Muscle layer of colon (tissue), 2 donors: ENCODE measurements around the gene ATXN7L1.

Experiments
- H3K27ac ChIP-seq: one replicate; pipeline ENCODE4 v1.7.0; 2013; ENCODE audit warnings: low read depth, mild to moderate bottlenecking, low read length, moderate library complexity
- H3K27me3 ChIP-seq, 2 donors: one replicate each; pipeline ENCODE4 v1.7.0; 2013; ENCODE audit warnings: low read length in 2 of 2, mild to moderate bottlenecking in 2 of 2; ENCODE audit not compliant: insufficient read depth in 2 of 2, control insufficient read depth in 1 of 2
- H3K36me3 ChIP-seq: one replicate; pipeline ENCODE4 v1.7.0; 2013; ENCODE audit warnings: mild to moderate bottlenecking, low read length; ENCODE audit not compliant: insufficient read depth
- H3K4me1 ChIP-seq: one replicate; pipeline ENCODE4 v1.7.0; 2013; ENCODE audit warnings: mild to moderate bottlenecking, low read length; ENCODE audit not compliant: insufficient read depth
- H3K4me3 ChIP-seq, 2 donors: one replicate each; pipeline ENCODE4 v1.7.0; 2013; ENCODE audit warnings: low read length in 2 of 2, low read depth in 1 of 2, mild to moderate bottlenecking in 1 of 2, moderate library complexity in 1 of 2
- H3K9ac ChIP-seq: one replicate; pipeline ENCODE4 v1.7.0; 2013; ENCODE audit warnings: low read length
- H3K9me3 ChIP-seq: one replicate; pipeline ENCODE4 v1.7.0; 2013; ENCODE audit warnings: mild to moderate bottlenecking, low read length
- donor health status: abdominal sarcoma.
- donor health status: Adenocarcinoma of cecum.

The ATXN7L1 gene

DNA sequence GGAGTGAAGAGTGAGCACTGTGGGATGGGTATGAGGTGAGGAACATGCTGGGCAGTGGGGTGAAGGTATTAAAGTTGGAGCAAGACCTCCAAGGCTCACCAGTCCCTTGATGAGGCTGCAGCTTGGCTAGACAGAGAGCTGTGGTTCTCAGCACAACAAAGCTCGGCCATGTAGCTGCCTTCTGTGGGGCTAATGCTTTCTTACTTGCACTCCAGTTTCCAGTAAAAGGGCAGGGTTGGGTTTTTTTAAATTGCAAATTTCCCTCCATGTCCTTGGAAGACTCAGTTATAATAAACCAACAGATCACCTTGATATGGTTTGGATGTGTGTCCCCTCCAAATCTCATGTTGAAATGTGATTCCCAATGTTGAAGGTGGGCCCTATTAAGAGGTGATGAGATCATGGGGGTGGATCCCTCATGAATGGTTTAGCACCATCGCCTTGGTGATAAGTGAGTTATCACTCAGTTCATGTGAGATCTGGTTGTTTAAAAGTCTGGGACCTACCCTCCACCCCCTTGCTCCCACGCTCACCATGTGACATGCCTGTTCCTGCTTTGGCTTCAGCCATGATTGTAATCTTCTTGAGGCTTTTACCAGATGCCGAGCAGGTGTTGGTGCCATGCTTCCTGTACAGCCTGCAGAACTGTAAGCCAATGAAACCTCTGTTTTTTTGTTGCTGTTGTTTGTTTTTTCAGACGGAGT lies 55.9 kb downstream of the ATXN7L1 start:
- H3K4me3 ChIP-seq, result no peak overlapping the region
- H3K36me3 ChIP-seq, result no peaks in the 10 kb centered on the region
- no peak overlapping the region for H3K9ac ChIP-seq
- peaks cover 15% of the 10 kb centered on the region for H3K4me1 ChIP-seq
- H3K27me3 ChIP-seq, result no peaks in the 10 kb centered on the region
- H3K27ac ChIP-seq, result no peak overlapping the region
- no peaks in the 10 kb centered on the region for H3K9me3 ChIP-seq

DNA sequence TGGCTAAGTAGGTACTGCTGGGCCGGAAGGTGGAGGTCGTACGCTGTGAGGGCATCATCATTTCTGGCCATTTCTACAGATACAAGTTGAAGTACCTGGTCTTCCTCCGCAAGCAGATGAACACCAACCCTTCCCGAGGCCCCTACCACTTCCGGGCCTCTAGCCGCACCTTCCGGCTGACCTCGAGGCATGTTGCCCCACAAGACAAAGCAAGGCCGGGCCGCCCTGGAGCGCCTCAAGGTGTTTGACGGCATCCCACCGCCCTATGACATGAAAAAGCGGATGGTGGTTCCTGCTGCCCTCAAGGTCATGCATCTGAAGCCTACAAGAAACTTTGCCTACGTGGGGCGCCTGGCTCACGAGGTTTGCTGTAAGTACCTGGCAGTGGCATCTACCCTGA lies 56.8 kb downstream of the ATXN7L1 start:
- H3K4me1 ChIP-seq, result peaks cover 24% of the 10 kb centered on the region
- H3K27me3 ChIP-seq, result no peaks in the 10 kb centered on the region
- H3K36me3 ChIP-seq, result no peaks in the 10 kb centered on the region
- H3K9ac ChIP-seq, result no peak overlapping the region
- no peak overlapping the region for H3K27ac ChIP-seq
- H3K4me3 ChIP-seq, result no peak overlapping the region
- no peaks in the 10 kb centered on the region for H3K9me3 ChIP-seq

DNA sequence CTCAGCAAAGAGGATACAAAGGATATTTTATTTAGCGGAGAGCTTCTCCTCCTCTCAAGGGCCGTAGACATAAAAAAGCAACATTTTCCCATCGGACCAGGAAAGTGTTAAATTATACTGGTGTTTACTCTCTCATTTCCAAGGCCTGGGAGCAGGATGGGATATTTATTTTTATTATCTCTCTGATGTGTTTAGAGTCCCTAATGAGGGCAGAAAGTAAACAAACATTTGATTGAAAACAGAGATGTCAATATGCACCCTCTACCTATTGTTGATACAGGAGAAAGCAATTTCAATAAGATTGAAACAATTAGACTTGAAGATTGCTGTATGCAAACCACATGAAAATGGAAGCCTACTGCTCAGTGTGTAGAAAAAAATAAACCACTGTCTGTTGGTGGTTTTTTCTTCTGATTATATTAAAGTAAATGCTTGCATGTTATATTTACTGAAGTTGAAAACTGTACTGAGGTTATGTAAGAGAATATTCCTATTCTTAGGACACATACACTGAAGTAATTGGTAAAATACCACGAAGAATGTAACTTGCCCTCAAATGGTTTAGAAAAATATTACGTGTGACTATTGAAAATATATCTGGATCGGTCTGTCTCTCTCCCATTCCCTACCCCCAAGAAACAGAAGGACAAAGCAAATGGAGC lies 59.3 kb downstream of the ATXN7L1 start:
- H3K27me3 ChIP-seq, result no peaks in the 10 kb centered on the region
- H3K9me3 ChIP-seq, result no peaks in the 10 kb centered on the region
- no peak overlapping the region for H3K27ac ChIP-seq
- peaks cover 26% of the 10 kb centered on the region for H3K4me1 ChIP-seq
- no peak overlapping the region for H3K9ac ChIP-seq
- no peaks in the 10 kb centered on the region for H3K36me3 ChIP-seq
- no peak overlapping the region for H3K4me3 ChIP-seq

DNA sequence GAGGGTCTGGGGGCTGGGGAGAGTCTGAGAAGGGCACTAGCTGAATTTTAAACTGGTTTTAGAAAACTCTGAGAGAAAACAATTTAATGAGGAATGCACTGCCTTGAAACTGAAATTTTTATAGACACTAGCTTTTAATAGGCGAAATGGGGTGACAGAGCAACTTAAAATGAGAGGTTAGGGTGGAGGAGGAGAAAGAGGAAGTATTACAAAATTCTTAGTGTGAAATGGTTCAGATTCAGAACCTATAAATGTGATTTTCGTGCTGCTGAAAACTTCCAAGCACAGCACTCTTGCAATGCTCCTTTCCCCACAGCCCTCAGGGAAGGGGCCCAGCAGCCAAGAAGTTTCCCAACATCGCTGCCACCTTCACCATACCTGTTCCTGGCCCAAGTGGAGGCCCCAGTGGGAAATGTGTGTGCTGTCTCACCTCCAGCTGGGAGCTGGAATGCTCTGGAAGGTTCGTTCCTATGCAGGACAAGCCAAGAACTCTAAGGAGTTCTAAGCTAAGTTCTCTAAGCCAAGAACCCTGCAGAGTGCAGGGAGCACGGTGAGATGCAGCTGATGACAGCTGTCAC lies 60.0 kb downstream of the ATXN7L1 start:
- Histone ChIP-seq H3K27me3 (no peaks in the 10 kb centered on the region), H3K9ac (no peak overlapping the region), H3K36me3 (no peaks in the 10 kb centered on the region), H3K9me3 (no peaks in the 10 kb centered on the region), H3K4me3 (no peak overlapping the region), H3K27ac (no peak overlapping the region), H3K4me1 (peaks cover 34% of the 10 kb centered on the region)

DNA sequence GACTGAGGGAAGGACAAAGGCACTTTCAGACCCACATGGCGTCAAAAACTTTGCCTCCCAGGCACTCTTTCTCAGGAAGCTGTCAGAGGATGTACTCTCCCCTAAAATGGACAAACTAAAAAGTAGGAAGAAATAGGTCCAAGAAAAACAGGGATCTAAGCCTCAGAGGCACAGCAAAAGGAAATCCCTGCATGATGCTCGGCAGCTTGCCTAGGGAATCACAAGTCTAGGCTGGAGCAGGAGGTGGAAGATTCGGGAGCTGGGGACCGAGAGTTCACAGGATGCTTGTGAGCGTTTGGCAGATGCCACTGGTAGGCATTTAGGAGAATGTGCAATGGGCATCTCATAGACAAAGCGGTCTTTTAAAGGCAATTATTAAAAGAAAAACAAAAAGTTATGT lies 60.8 kb downstream of the ATXN7L1 start:
- Histone ChIP-seq H3K27ac (no peak overlapping the region), H3K27me3 (no peaks in the 10 kb centered on the region), H3K9ac (no peak overlapping the region), H3K9me3 (no peaks in the 10 kb centered on the region), H3K4me3 (no peak overlapping the region), H3K4me1 (peaks cover 41% of the 10 kb centered on the region), H3K36me3 (no peaks in the 10 kb centered on the region)

DNA sequence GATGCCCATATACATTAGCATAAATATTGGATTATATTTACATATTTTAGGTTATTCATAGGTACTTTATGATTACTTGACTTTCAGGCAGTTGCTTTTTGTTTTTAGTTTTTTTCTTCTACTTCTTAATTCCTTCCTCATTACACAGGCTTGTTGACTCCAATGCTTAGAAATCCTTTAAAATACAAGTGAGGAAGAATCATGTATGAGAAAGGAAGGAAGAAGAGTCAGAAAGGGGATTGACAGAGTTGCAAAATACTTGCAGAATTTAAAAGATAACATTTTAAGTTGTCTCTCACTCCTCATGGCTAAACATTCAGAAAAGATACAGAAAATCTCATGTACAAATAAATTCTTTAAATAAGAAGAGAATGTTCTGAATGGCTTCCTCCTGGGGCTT lies 61.9 kb downstream of the ATXN7L1 start:
- no peaks in the 10 kb centered on the region for H3K27me3 ChIP-seq
- no peak overlapping the region for H3K4me3 ChIP-seq
- H3K4me1 ChIP-seq, result peaks cover 44% of the 10 kb centered on the region
- no peaks in the 10 kb centered on the region for H3K36me3 ChIP-seq
- no peak overlapping the region for H3K9ac ChIP-seq
- H3K27ac ChIP-seq, result no peak overlapping the region
- H3K9me3 ChIP-seq, result no peaks in the 10 kb centered on the region

DNA sequence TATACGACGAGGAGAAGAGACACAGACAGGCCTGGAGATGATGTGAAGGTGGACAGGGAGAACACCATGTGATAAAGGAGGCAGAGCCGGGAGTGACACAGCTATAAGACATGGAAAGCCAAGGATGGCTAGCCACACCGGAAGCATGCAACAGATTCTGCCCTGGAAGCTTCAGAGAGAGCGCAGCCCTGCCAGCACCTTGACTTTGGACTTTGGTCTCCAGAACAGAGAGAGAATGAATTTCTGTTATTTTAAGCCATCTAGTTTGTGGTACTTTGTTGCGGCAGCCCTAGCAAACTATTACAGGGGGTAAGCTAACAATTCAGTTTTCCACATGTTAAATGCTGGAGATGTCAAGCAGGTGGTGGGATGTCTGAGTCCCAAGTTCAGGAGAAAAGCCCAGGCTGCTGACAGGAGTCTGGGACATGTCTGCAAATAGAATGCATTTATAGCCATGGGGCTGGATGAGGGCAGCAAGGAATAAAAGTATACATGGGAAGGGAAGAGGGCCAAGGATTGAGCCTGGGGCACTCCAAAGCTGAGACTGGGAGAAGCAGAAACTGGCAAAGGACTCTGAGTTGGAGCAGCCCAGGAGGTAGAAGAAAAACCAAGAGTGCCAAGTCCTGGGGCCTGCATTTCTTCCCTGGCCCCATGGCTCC lies 65.1 kb downstream of the ATXN7L1 start:
- Histone ChIP-seq H3K4me3 (no peak overlapping the region), H3K27ac (peak overlapping the region; percentile 76), H3K9ac (no peak overlapping the region), H3K36me3 (no peaks in the 10 kb centered on the region), H3K4me1 (peaks cover 43% of the 10 kb centered on the region), H3K9me3 (no peaks in the 10 kb centered on the region), H3K27me3 (no peaks in the 10 kb centered on the region)

DNA sequence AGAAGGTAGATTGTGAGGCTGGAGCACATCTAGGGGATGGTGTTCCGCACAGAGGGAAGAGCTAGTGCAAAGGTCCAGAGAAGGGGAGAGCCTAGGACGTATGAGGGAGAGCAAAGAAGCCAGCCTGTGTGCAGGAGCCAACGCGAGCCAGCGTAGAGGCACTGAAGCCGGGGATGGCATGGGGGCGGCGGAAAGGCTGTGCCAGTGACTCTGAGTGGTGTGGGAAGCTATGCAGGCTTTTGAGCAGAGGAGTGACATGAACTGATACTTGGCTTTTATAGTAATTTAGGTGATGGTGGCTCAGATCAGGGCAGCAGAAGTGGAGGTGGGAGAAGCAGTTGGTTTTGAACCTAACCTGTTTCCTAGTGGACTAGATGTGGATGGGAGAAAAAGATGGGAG lies 65.8 kb downstream of the ATXN7L1 start:
- Histone ChIP-seq H3K9ac (no peak overlapping the region), H3K4me3 (no peak overlapping the region), H3K36me3 (no peaks in the 10 kb centered on the region), H3K27ac (peak overlapping the region; percentile 45), H3K27me3 (no peaks in the 10 kb centered on the region), H3K4me1 (peaks cover 44% of the 10 kb centered on the region), H3K9me3 (no peaks in the 10 kb centered on the region)

DNA sequence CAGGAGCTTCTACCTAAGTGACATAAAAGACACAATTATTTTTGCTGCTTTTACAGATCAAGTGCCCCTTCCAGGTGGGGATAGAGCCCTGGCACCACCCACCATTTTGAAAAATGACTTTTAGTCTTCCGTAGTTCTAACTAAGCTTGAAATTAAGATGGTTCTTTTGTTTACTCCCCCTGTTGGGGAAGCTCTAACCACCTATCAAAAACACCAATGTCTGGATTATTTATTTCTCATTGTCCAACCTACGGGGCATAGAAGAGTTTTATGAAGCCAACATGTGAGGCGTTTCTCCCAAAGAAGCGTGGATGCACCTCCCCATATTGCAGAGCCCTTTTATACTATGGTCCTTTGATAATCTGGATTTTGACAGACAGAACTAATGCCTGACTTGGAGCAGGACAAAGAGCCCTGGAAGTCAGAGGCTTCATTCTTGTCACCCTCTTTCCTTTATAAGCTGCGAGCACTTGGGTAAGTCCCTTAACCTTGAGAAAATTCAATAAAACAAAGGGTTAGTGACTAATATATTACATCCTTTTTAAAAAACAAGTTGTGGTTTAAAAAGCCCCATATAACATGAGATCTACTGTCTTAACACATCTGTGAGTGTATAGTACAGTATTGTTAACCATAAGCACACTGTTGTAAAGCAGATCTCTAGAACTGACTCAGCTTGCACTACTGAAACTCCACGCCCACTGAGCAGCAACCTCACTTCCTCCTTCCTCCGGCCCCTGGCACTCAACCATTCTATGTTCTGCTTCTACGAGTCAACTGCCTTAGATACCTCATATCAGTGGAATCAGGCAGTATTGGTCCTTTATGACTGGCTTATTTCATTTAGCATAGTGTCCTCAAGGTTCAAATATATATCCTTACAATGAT lies 67.5 kb downstream of the ATXN7L1 start:
- Histone ChIP-seq H3K36me3 (no peaks in the 10 kb centered on the region), H3K9me3 (no peaks in the 10 kb centered on the region), H3K4me1 (peaks cover 48% of the 10 kb centered on the region), H3K27me3 (no peaks in the 10 kb centered on the region), H3K27ac (no peak overlapping the region), H3K9ac (no peak overlapping the region), H3K4me3 (no peak overlapping the region)

DNA sequence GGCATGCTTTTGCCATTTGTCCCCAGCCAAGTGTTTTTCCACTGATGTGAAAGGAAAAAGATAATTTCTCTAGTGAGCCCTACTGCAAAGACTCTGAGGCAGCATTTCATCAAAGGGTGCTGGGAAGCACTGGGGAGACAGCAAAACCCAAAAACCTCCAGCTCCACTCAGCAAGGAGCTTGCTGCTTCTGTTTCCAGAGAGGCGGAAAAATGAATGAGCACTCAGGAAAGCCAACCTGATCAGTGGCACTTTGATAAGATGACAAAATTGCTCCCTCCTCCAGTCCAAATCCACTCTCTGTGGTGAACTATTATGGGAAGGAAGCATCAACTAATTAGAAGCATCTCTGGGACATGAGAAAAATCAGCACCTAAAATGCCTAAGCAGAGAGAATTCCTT lies 68.2 kb downstream of the ATXN7L1 start:
- no peak overlapping the region for H3K4me3 ChIP-seq
- no peak overlapping the region for H3K9ac ChIP-seq
- peaks cover 48% of the 10 kb centered on the region for H3K4me1 ChIP-seq
- H3K36me3 ChIP-seq, result no peaks in the 10 kb centered on the region
- no peaks in the 10 kb centered on the region for H3K9me3 ChIP-seq
- no peaks in the 10 kb centered on the region for H3K27me3 ChIP-seq
- H3K27ac ChIP-seq, result no peak overlapping the region

DNA sequence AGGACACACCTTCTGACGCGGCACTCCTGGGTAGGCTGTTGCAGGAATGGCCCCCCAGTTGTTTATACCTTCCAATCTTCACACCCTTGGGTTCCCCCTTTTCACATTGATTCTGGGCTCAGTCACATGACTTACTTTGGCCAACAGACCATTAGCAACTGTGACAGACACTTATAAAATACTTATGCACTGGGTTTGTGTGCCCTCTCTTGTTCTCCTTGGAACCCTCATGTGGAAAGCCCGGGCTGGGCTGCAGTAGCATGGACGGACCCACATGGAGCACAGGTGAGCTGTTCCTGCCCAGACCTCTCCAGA lies 69.0 kb downstream of the ATXN7L1 start:
- Histone ChIP-seq H3K36me3 (no peaks in the 10 kb centered on the region), H3K9me3 (no peaks in the 10 kb centered on the region), H3K27ac (no peak overlapping the region), H3K4me3 (no peak overlapping the region), H3K9ac (no peak overlapping the region), H3K27me3 (no peaks in the 10 kb centered on the region), H3K4me1 (peaks cover 56% of the 10 kb centered on the region)
